K562 (cell line): ENCODE measurements around the gene CERS6. TPM values are rescaled to one million over a fixed set of nuclear protein-coding genes. Genes with fewer than 3 reads are reported as not detected.

ENCODE experiments used
- ATAC-seq: fragments of 200-7000 bp; cut with Tn5 transposase; 3 replicates; pipeline ENCODE4 v1.9.1; 2020; ENCODE audit warnings: moderate library complexity
- BruUV-seq: library from RNA; stranded (reverse); fragments of 400-500 nt; replicated peaks from 2 replicates; lab custom pipeline; 2021; lab: Mats Ljungman, UMichigan
- CTCF ChIA-PET: fragments of 300-600 bp; formaldehyde crosslinking; extraction: SDS; loops from one replicate; lab custom pipeline; 2021; ENCODE audit warnings: low intra/inter-chr PET ratio; lab: Yijun Ruan, JAX
- POLR2A ChIA-PET: fragments of 300-600, 350-650 bp; sonication (Branson Sonifier 250); formaldehyde crosslinking; extraction: SDS; loops from one replicate; lab custom pipeline; 2021; ENCODE audit warnings: antibody characterized with exemption, inconsistent platforms; lab: Yijun Ruan, JAX
- DNase-seq, 4 experiments: peaks; one replicate each; pipeline versions ENCODE4 v3.0.0 to v3.0.0-alpha.2; 2011 to 2018; ENCODE audit warnings: low spot score in 3 of 4, mixed read lengths in 3 of 4; ENCODE audit errors: extremely low read depth in 1 of 4
- FAIRE-seq: peaks from 2 replicates; lab custom pipeline; 2011; peaks lifted over from hg19 to GRCh38; lab: Jason Lieb, UNC
- H2AFZ ChIP-seq: 2 replicates; pipeline ENCODE4 v1.6.0; 2011; ENCODE audit warnings: low read depth, low read length, control low read depth, inconsistent platforms
- H3K27ac ChIP-seq: fragments of 200-600 bp; 3 replicates; pipeline ENCODE4 v1.8.0; 2011; ENCODE audit warnings: low read depth, mild to moderate bottlenecking, control low read depth, inconsistent platforms, low read length, moderate library complexity, mixed read lengths; ENCODE audit errors: extremely low read depth
- H3K27me3 ChIP-seq, 2 experiments: fragments of 300-600 bp in 1 of 2; 2 replicates in 1 of 2; 3 replicates in 1 of 2; pipeline versions ENCODE4 v1.6.0 to v1.8.0; 2011; ENCODE audit warnings: inconsistent platforms in 2 of 2, low read length in 2 of 2, mild to moderate bottlenecking in 1 of 2, mixed read lengths in 1 of 2, moderate library complexity in 1 of 2; ENCODE audit not compliant: control insufficient read depth in 2 of 2, insufficient read depth in 2 of 2
- H3K36me3 ChIP-seq: fragments of 300-600 bp; 3 replicates; pipeline ENCODE4 v1.8.0; 2011; ENCODE audit warnings: mild to moderate bottlenecking, low read length, inconsistent platforms; ENCODE audit not compliant: control insufficient read depth, insufficient read depth
- H3K4me1 ChIP-seq, 2 experiments: fragments of 200-600 bp in 1 of 2; replicated peaks in 1 of 2; 2 replicates in 1 of 2; 3 replicates in 1 of 2; pipeline versions ENCODE4 v1.5.1 to v1.8.0; 2011; ENCODE audit warnings: inconsistent platforms in 2 of 2, low read length in 2 of 2, mild to moderate bottlenecking in 1 of 2, mixed read lengths in 1 of 2, moderate library complexity in 1 of 2; ENCODE audit not compliant: control insufficient read depth in 2 of 2, insufficient read depth in 2 of 2
- H3K4me2 ChIP-seq: 2 replicates; pipeline ENCODE4 v1.6.1; 2011; ENCODE audit warnings: low read length, control low read depth, inconsistent platforms, mixed read lengths; ENCODE audit not compliant: insufficient read depth
- H3K4me3 ChIP-seq: fragments of 200-600 bp; sonication (generic), shearing (Covaris generic); 2 replicates; pipeline ENCODE4 v1.5.1; 2016; ENCODE audit warnings: control low read depth, inconsistent platforms
- H3K79me2 ChIP-seq: fragments of 200-600 bp; 3 replicates; pipeline ENCODE4 v1.8.0; 2011; ENCODE audit warnings: low read length, inconsistent platforms; ENCODE audit not compliant: control insufficient read depth, insufficient read depth
- H3K9ac ChIP-seq, 2 experiments: 2 replicates each; pipeline versions ENCODE4 v1.6.0 to v1.6.1; 2011; ENCODE audit warnings: low read depth in 2 of 2, low read length in 2 of 2, control low read depth in 1 of 2, inconsistent platforms in 1 of 2, mild to moderate bottlenecking in 1 of 2, mixed read lengths in 1 of 2; ENCODE audit not compliant: insufficient read depth in 1 of 2
- H3K9me1 ChIP-seq: one replicate; pipeline ENCODE4 v1.6.0; 2011; ENCODE audit warnings: inconsistent platforms, mild to moderate bottlenecking, low read length, moderate library complexity; ENCODE audit not compliant: control insufficient read depth, insufficient read depth
- H3K9me3 ChIP-seq: replicated peaks from 2 replicates; pipeline ENCODE4 v1.5.1; 2011; ENCODE audit warnings: low read depth, low read length, inconsistent platforms; ENCODE audit not compliant: control insufficient read depth, insufficient read depth
- H4K20me1 ChIP-seq: replicated peaks from 2 replicates; pipeline ENCODE4 v1.6.1; 2011; ENCODE audit warnings: low read length, inconsistent platforms, mixed read lengths; ENCODE audit not compliant: control insufficient read depth, insufficient read depth
- BRD9 ChIP-seq: fragments of 450-650 bp; IDR thresholded peaks from 2 replicates; pipeline ENCODE4 v1.6.1; 2018; ENCODE audit warnings: low read depth; ENCODE audit not compliant: partially characterized antibody
- FOXP1 ChIP-seq: sonication (generic); formaldehyde crosslinking; IDR thresholded peaks from 2 replicates; pipeline ENCODE4 v1.8.0; 2022; ENCODE audit warnings: mild to moderate bottlenecking, missing genetic modification reagents
- NFXL1 ChIP-seq: fragments of 450-650 bp; formaldehyde crosslinking; IDR thresholded peaks from 2 replicates; pipeline ENCODE4 v1.4.0; 2021; ENCODE audit warnings: mild to moderate bottlenecking
- PTTG1 ChIP-seq: fragments of 450-650 bp; IDR thresholded peaks from 2 replicates; pipeline ENCODE4 v1.6.1; 2016; ENCODE audit warnings: low read depth, mild to moderate bottlenecking, missing genetic modification characterization, missing compliant biosample characterization
- SIN3A ChIP-seq, 2 experiments: fragments of 150-350 bp in 1 of 2; IDR thresholded peaks; 2 replicates each; pipeline ENCODE4 v1.6.1; 2011 to 2016; ENCODE audit warnings: borderline replicate concordance in 2 of 2, low read depth in 2 of 2, low read length in 2 of 2, mild to moderate bottlenecking in 2 of 2, moderate library complexity in 2 of 2; ENCODE audit not compliant: control insufficient read depth in 1 of 2
- SMAD4 ChIP-seq: fragments of 250-450 bp; sonication (Bioruptor Pico); conservative IDR thresholded peaks from 2 replicates; pipeline ENCODE4 v1.8.0; 2021; ENCODE audit warnings: inconsistent platforms, mild to moderate bottlenecking, moderate library complexity
- TEAD4 ChIP-seq, 2 experiments: sonication (generic) in 1 of 2; formaldehyde crosslinking in 1 of 2; IDR thresholded peaks; 2 replicates each; pipeline versions ENCODE4 v1.6.1 to v1.8.0; 2012 to 2022; ENCODE audit warnings: borderline replicate concordance in 1 of 2, inconsistent platforms in 1 of 2, low read length in 1 of 2, mild to moderate bottlenecking in 1 of 2, missing genetic modification reagents in 1 of 2
- ZBTB9 ChIP-seq: fragments of 450-650 bp; formaldehyde crosslinking; IDR thresholded peaks from 2 replicates; pipeline ENCODE4 v1.4.0; 2020; ENCODE audit warnings: mild to moderate bottlenecking, moderate library complexity
- ZNF133 ChIP-seq: fragments of 250-450 bp; sonication (Bioruptor Pico); IDR thresholded peaks from 2 replicates; pipeline ENCODE4 v1.4.0; 2020; ENCODE audit warnings: mild to moderate bottlenecking
- ZZZ3 ChIP-seq: fragments of 450-650 bp; IDR thresholded peaks from 2 replicates; pipeline ENCODE4 v1.6.1; 2016; ENCODE audit warnings: antibody characterized with exemption, mild to moderate bottlenecking, moderate library complexity
- WGBS: fragments of 100-300 bp; shearing (Covaris generic); methylation state at CpG from one replicate; pipeline ENCODE4 v1.1.6; 2016; ENCODE audit warnings: low coverage, mixed read lengths; ENCODE audit not compliant: insufficient coverage; ENCODE audit errors: missing lambda C conversion rate; 5-methylcytosine and 5-hydroxymethylcytosine counted together
- in situ Hi-C: fragments of 300-500 bp; cut with MboI; formaldehyde crosslinking; loops from 4 replicates; pipeline ENCODE4 v1.15.0; 2018; ENCODE audit warnings: inconsistent platforms, mixed read lengths
- intact Hi-C: fragments of 100-400 bp; cut with micrococcal nuclease; formaldehyde crosslinking; loops from 2 replicates; pipeline ENCODE4 v1.14.2; 2022
- polyA plus RNA-seq, 8 experiments: library from polyadenylated mRNA; depleted of rRNA in 4 of 8; stranded (reverse) in 5 of 8; unstranded in 3 of 8; fragments of >200 nt; fragmentation: Nextera tagmentation in 2 of 8; fragmentation: Illumina TruSeq in 1 of 8; extraction: Ambion mirVana in 2 of 8; extraction: Trizol in 1 of 8; gene quantifications; 2 replicates each; pipeline versions ENCODE4 v1.2.1 to v1.2.3, GENCODE V29; 2011 to 2014; ENCODE audit warnings: inconsistent platforms in 1 of 8, missing spikeins in 1 of 8
- total RNA-seq, 7 experiments: library from RNA; depleted of rRNA in 6 of 7; stranded (reverse); fragments of >200 nt in 6 of 7; fragmentation: Illumina TruSeq in 2 of 7; extraction: Trizol in 2 of 7; gene quantifications; 2 replicates each; pipeline versions ENCODE4 v1.2.1 to v1.2.3, GENCODE V29; 2011 to 2021; ENCODE audit warnings: low replicate concordance in 1 of 7

CERS6 gene
- total and polyA plus RNA-seq, 9 of the 15 experiments (the other 6 are each of a cell fraction or from before 2014, with no cell fraction given), result 1.6 to 13.6 (median 11.4) TPM

DNA sequence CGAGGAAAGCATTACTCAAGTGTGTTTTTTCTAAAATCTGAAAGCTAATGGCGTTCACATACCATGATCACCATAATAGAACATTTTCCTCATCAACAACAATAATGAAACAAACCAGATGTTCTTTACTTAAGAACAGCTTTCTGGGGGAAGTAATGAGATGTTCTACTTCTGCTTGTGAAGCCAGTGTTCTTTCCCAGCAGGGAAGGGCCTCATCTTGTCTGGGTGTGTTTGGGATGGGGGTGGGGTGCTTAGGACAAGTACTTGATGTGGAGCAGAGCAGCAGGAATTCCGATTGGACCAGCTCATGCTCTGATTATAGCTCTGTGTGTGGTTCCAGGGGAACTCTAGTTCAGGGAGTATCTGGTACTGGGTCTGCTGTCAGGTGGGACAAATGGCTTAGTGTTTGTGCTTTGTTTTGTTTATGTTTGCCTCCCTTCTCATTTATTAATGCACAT is 183.4 kb downstream of the CERS6 start:
- Histone ChIP-seq H3K4me1 (no peaks in the 10 kb centered on the region; a peak in 1 of 5 replicates), H3K36me3 (no peaks in the 10 kb centered on the region), H3K9ac (no peak overlapping the region), H3K4me2 (no peak overlapping the region), H3K9me3 (no peaks in the 10 kb centered on the region), H3K4me3 (no peak overlapping the region), H3K79me2 (no peaks in the 10 kb centered on the region), H2AFZ (no peak overlapping the region), H4K20me1 (no peaks in the 10 kb centered on the region), H3K27me3 (no peaks in the 10 kb centered on the region), H3K27ac (no peak overlapping the region), H3K9me1 (no peaks in the 10 kb centered on the region)
- in situ Hi-C loops (no loop called here), intact Hi-C loops (no loop called here)
- DNase-seq, result no peak
- 24% methylated on average over 3 of the region's 3 CpGs for WGBS
- POLR2A ChIA-PET, result interaction anchor here (0.6 to 1.2 kb wide), 2 partner anchors 10 to 135 kb away, joined by 4 read pairs; no protein-coding TSS in a partner anchor
- FAIRE-seq, result no peak
- no peak; the same call in 2 of the 3 replicates for ATAC-seq
- no TSS peak for BruUV-seq
- CTCF ChIA-PET, result no interaction called here
- TF ChIP-seq FOXP1 (CRISPR knock-in tag), result no peak
- no peak for TF ChIP-seq BRD9
- no peak for TF ChIP-seq ZNF133 (CRISPR knock-in tag)
- TF ChIP-seq ZZZ3, result no peak
- TF ChIP-seq PTTG1, result no peak
- TF ChIP-seq SMAD4 (CRISPR knock-in tag), result no peak
- TF ChIP-seq NFXL1 (CRISPR knock-in tag), result no peak
- TF ChIP-seq SIN3A (IDR thresholded peaks at IDR 0.05; ENCODE audit: borderline replicate concordance in 2 of 2, control insufficient read depth in 1 of 2, low read depth in 2 of 2, low read length in 2 of 2), result no peak
- TF ChIP-seq ZBTB9 (CRISPR knock-in tag), result no peak
- TF ChIP-seq TEAD4 (IDR thresholded peaks at IDR 0.05; ENCODE audit: low read length), result no peak
- TF ChIP-seq TEAD4 (CRISPR knock-in tag; IDR thresholded peaks at IDR 0.05; ENCODE audit: borderline replicate concordance), result no peak
